Liver (tissue), 9 donors: ENCODE measurements around the gene TECR. TPM values are rescaled to one million over a fixed set of nuclear protein-coding genes. Genes with fewer than 3 reads are reported as not detected.
"Not testable (repeated sequence)": the region's sequence is repeated elsewhere in the genome, so short reads cannot be mapped to it uniquely, and the experiment has no call there.

ENCODE experiments used
- DNase-seq: peaks from one replicate; pipeline ENCODE4 v3.0.0-alpha.2; 2017; ENCODE audit warnings: low spot score
- H3K27ac ChIP-seq, 2 donors: one replicate each; pipeline ENCODE4 v1.7.0; 2013; ENCODE audit warnings: inconsistent platforms in 2 of 2, low read length in 2 of 2, control low read depth in 1 of 2, low read depth in 1 of 2, mild to moderate bottlenecking in 1 of 2
- H3K27me3 ChIP-seq, 4 donors: one replicate each; pipeline versions ENCODE4 v1.6.1 to v1.7.0; 2013; ENCODE audit warnings: low read length in 3 of 4, inconsistent platforms in 1 of 4, mild to moderate bottlenecking in 1 of 4, moderate library complexity in 1 of 4; ENCODE audit not compliant: control insufficient read depth in 4 of 4, insufficient read depth in 4 of 4
- H3K36me3 ChIP-seq, 4 donors: one replicate each; pipeline versions ENCODE4 v1.6.1 to v1.7.0; 2013; ENCODE audit warnings: low read length in 3 of 4, mild to moderate bottlenecking in 3 of 4, low read depth in 1 of 4, moderate library complexity in 1 of 4; ENCODE audit not compliant: control insufficient read depth in 4 of 4, insufficient read depth in 3 of 4
- H3K4me1 ChIP-seq, 4 donors: one replicate each; pipeline versions ENCODE4 v1.6.1 to v1.7.0; 2013; ENCODE audit warnings: low read length in 3 of 4, mild to moderate bottlenecking in 3 of 4, moderate library complexity in 1 of 4; ENCODE audit not compliant: control insufficient read depth in 4 of 4, insufficient read depth in 4 of 4
- H3K4me3 ChIP-seq, 3 donors: one replicate each; pipeline versions ENCODE4 v1.6.1 to v1.7.0; 2013; ENCODE audit warnings: low read length in 3 of 3, control low read depth in 1 of 3, low read depth in 1 of 3, mild to moderate bottlenecking in 1 of 3
- H3K9ac ChIP-seq, 2 donors: one replicate each; pipeline ENCODE4 v1.7.0; 2013; ENCODE audit warnings: low read length in 2 of 2, mild to moderate bottlenecking in 2 of 2, moderate library complexity in 2 of 2, control low read depth in 1 of 2, low read depth in 1 of 2
- H3K9me3 ChIP-seq, 4 donors: one replicate each; pipeline versions ENCODE4 v1.6.1 to v1.7.0; 2013; ENCODE audit warnings: low read length in 3 of 4; ENCODE audit not compliant: control insufficient read depth in 4 of 4
- CTCF ChIP-seq: fragments of 150-350 bp; IDR thresholded peaks from 2 replicates; pipeline ENCODE4 v1.5.1; 2017; ENCODE audit warnings: improper control_type of control experiment, low read depth, low read length; ENCODE audit not compliant: missing input control
- EGR1 ChIP-seq, 2 donors: IDR thresholded peaks; 2 replicates each; pipeline ENCODE4 v1.6.1; 2016 to 2018; ENCODE audit warnings: antibody characterized with exemption in 2 of 2, low read depth in 2 of 2
- FOXA2 ChIP-seq: IDR thresholded peaks from 2 replicates; pipeline ENCODE4 v1.6.1; 2016; ENCODE audit warnings: antibody characterized with exemption
- GABPA ChIP-seq, 2 donors: IDR thresholded peaks in 1 of 2; conservative IDR thresholded peaks in 1 of 2; 2 replicates each; pipeline ENCODE4 v1.6.1; 2016; ENCODE audit warnings: antibody characterized with exemption in 2 of 2, mild to moderate bottlenecking in 1 of 2, moderate library complexity in 1 of 2
- HNF4G ChIP-seq: IDR thresholded peaks from 2 replicates; pipeline ENCODE4 v1.6.1; 2016; ENCODE audit warnings: antibody characterized with exemption
- JUND ChIP-seq, 2 donors: IDR thresholded peaks; 2 replicates each; pipeline ENCODE4 v1.6.1; 2016; ENCODE audit warnings: antibody characterized with exemption in 2 of 2
- RAD21 ChIP-seq, 2 donors: IDR thresholded peaks; 2 replicates each; pipeline ENCODE4 v1.6.1; 2016; ENCODE audit warnings: antibody characterized with exemption in 2 of 2, mild to moderate bottlenecking in 2 of 2
- RXRA ChIP-seq, 2 donors: IDR thresholded peaks; 2 replicates each; pipeline ENCODE4 v1.6.1; 2017 to 2018; ENCODE audit warnings: antibody characterized with exemption in 2 of 2, mild to moderate bottlenecking in 1 of 2
- SP1 ChIP-seq: IDR thresholded peaks from 2 replicates; pipeline ENCODE4 v1.6.1; 2018; ENCODE audit warnings: antibody characterized with exemption, mild to moderate bottlenecking
- TAF1 ChIP-seq: conservative IDR thresholded peaks from 2 replicates; pipeline ENCODE4 v1.6.1; 2016; ENCODE audit warnings: antibody characterized with exemption, mild to moderate bottlenecking
- YY1 ChIP-seq: IDR thresholded peaks from 2 replicates; pipeline ENCODE4 v1.6.1; 2016; ENCODE audit warnings: antibody characterized with exemption, mild to moderate bottlenecking
- ZBTB33 ChIP-seq: IDR thresholded peaks from 2 replicates; pipeline ENCODE4 v1.6.1; 2016; ENCODE audit warnings: antibody characterized with exemption
- WGBS: extraction: QIAGEN DNeasy Blood & Tissue Kit; methylation state at CpG from one replicate; pipeline ENCODE4 v1.1.7; 2013; 5-methylcytosine and 5-hydroxymethylcytosine counted together
- polyA plus RNA-seq, 2 donors: library from polyadenylated mRNA; stranded (reverse) in 1 of 2; unstranded in 1 of 2; fragments of 200-250 nt in 1 of 2; fragments of >200 nt in 1 of 2; fragmentation: Nextera tagmentation in 1 of 2; extraction: Ambion mirVana in 1 of 2; gene quantifications; one replicate each; pipeline versions ENCODE4 v1.2.1 to v1.2.3, GENCODE V29; 2013 to 2015
- total RNA-seq, 2 donors: library from RNA; depleted of rRNA; stranded (reverse); fragments of >200 nt; gene quantifications; one replicate each; pipeline ENCODE4 v1.2.3, GENCODE V29; 2014
- TF ChIP-seq, protein P1 (sequence below): IDR thresholded peaks from 2 replicates; pipeline ENCODE4 v1.6.1; 2016; ENCODE audit warnings: antibody characterized with exemption
- TF ChIP-seq, protein P2 (sequence below): IDR thresholded peaks from 2 replicates; pipeline ENCODE4 v1.6.1; 2016; ENCODE audit warnings: antibody characterized with exemption
- TF ChIP-seq, protein P3 (sequence below): IDR thresholded peaks from 2 replicates; pipeline ENCODE4 v1.6.1; 2016; ENCODE audit warnings: antibody characterized with exemption, mild to moderate bottlenecking
- donor health status: healthy.
- donor health status: healthy.
- donor health status: healthy.
- donor health status: healthy.
- donor health status: healthy.

The TECR gene
- total and polyA plus RNA-seq, 4 donors: 26.4 to 157 (median 60.8) TPM

DNA sequence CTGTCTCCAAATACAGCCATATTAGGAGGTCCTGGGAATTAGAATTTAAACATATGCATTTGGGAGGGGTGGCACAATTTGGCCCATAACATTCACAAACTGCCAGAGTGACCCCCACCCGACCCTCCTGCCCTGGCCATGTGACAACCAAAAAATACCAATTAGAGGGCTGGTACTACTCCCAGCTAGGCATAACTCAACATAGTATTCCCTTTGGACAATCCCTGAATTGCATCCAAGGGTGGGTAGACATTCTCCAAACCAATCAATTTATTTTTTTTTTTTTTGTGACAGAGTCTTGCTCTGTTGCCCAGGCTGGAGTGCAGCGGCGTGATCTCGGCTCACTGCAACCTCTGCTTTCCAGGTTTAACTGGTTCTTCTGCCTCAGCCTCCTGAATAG is 83.3 kb downstream of the TECR start:
- Histone ChIP-seq H3K27me3 (no peaks in the 10 kb centered on the region), H3K9me3 (no peaks in the 10 kb centered on the region), H3K27ac (no peak overlapping the region), H3K4me1 (no peaks in the 10 kb centered on the region), H3K36me3 (no peaks in the 10 kb centered on the region), H3K4me3 (no peak overlapping the region), H3K9ac (no peak overlapping the region)
- TF ChIP-seq, protein P1, sequence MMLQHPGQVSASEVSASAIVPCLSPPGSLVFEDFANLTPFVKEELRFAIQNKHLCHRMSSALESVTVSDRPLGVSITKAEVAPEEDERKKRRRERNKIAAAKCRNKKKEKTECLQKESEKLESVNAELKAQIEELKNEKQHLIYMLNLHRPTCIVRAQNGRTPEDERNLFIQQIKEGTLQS: no peak
- TF ChIP-seq, protein P2, sequence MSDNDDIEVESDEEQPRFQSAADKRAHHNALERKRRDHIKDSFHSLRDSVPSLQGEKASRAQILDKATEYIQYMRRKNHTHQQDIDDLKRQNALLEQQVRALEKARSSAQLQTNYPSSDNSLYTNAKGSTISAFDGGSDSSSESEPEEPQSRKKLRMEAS: no peak
- no peak for TF ChIP-seq EGR1 (IDR thresholded peaks at IDR 0.05; ENCODE audit: low read depth in 2 of 2)
- DNase-seq: no peak
- WGBS: 90% methylated on average over 4 of the region's 4 CpGs

- not testable (repeated sequence) for DNase-seq, H3K27ac ChIP-seq, H3K4me1 ChIP-seq, H3K27me3 ChIP-seq, H3K9ac ChIP-seq, H3K9me3 ChIP-seq, H3K36me3 ChIP-seq, H3K4me3 ChIP-seq
- 75% methylated on average over 14 of the region's 14 CpGs for WGBS
Measured at GRCh38 chr19:14613399-14614098, 84.2 kb downstream of the TECR start.

GRCh38 chr19:14614099-14614412 is 84.7 kb downstream of the TECR start:
- Histone ChIP-seq H3K36me3 (no peaks in the 10 kb centered on the region), H3K4me3 (no peak overlapping the region), H3K9me3 (peaks cover 0 to 4% (median 2%) of the 10 kb centered on the region in 4 donors), H3K4me1 (no peaks in the 10 kb centered on the region), H3K27me3 (no peaks in the 10 kb centered on the region), H3K27ac (no peak overlapping the region), H3K9ac (no peak overlapping the region)
- WGBS: 59% methylated on average over 4 of the region's 4 CpGs
- DNase-seq: no peak
- TF ChIP-seq, protein P3, sequence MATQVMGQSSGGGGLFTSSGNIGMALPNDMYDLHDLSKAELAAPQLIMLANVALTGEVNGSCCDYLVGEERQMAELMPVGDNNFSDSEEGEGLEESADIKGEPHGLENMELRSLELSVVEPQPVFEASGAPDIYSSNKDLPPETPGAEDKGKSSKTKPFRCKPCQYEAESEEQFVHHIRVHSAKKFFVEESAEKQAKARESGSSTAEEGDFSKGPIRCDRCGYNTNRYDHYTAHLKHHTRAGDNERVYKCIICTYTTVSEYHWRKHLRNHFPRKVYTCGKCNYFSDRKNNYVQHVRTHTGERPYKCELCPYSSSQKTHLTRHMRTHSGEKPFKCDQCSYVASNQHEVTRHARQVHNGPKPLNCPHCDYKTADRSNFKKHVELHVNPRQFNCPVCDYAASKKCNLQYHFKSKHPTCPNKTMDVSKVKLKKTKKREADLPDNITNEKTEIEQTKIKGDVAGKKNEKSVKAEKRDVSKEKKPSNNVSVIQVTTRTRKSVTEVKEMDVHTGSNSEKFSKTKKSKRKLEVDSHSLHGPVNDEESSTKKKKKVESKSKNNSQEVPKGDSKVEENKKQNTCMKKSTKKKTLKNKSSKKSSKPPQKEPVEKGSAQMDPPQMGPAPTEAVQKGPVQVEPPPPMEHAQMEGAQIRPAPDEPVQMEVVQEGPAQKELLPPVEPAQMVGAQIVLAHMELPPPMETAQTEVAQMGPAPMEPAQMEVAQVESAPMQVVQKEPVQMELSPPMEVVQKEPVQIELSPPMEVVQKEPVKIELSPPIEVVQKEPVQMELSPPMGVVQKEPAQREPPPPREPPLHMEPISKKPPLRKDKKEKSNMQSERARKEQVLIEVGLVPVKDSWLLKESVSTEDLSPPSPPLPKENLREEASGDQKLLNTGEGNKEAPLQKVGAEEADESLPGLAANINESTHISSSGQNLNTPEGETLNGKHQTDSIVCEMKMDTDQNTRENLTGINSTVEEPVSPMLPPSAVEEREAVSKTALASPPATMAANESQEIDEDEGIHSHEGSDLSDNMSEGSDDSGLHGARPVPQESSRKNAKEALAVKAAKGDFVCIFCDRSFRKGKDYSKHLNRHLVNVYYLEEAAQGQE: no peak
- TF ChIP-seq SP1: no peak
- TF ChIP-seq TAF1: no peak
- TF ChIP-seq, protein P2: no peak
- TF ChIP-seq FOXA2: no peak
- no peak for TF ChIP-seq GABPA (IDR thresholded peaks at IDR 0.05 in 1 of 2, conservative IDR thresholded peaks at IDR 0.05 in 1 of 2)
- no peak for TF ChIP-seq ZBTB33
- no peak for TF ChIP-seq YY1
- TF ChIP-seq RAD21 (IDR thresholded peaks at IDR 0.05): no peak
- no peak for TF ChIP-seq RXRA (IDR thresholded peaks at IDR 0.05)
- TF ChIP-seq, protein P1: no peak
- TF ChIP-seq EGR1 (IDR thresholded peaks at IDR 0.05; ENCODE audit: low read depth in 2 of 2): no peak
- TF ChIP-seq CTCF: no peak
- no peak for TF ChIP-seq HNF4G
- no peak for TF ChIP-seq JUND (IDR thresholded peaks at IDR 0.05)
